M059J (cell line): ENCODE measurements around the gene ALKBH7. TPM values are rescaled to one million over a fixed set of nuclear protein-coding genes. Genes with fewer than 3 reads are reported as not detected.

Experiments used
- DNase-seq: peaks from one replicate; pipeline ENCODE4 v3.0.0-alpha.2; 2012; ENCODE audit warnings: low read depth
- total RNA-seq: library from RNA; depleted of rRNA; stranded (reverse); fragments of >200 nt; shearing (Covaris generic); gene quantifications from 2 replicates; pipeline ENCODE4 v1.2.3, GENCODE V29; 2014

ALKBH7 gene
- total RNA-seq, 1 experiment from 2014 or later, result 72.6 TPM

- DNase-seq, result no peak
These were observed 8.2 kb upstream of the ALKBH7 start for GRCh38 chr19:6364353-6364752.

GRCh38 chr19:6373096-6373812, 660 bp downstream of the ALKBH7 start:
- DNase-seq, result peak; percentile 94

DNA sequence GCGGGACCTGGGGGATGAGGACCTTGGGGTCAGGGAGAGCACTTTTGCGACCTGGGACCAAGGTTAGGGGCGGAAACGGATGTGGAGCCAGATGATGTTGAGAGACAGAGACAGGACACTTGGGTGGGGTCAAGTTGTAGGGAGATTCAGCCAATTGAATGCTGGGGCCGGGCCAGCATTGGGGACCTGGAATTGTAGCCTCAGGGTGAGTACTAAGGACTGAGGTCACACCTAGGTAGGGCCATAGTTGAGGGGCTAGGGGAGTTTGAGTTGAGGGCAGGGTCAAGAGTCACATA, 1.2 kb downstream of the ALKBH7 start:
- no peak for DNase-seq

GRCh38 chr19:6374161-6374709, 1.6 kb downstream of the ALKBH7 start:
- no peak for DNase-seq

DNA sequence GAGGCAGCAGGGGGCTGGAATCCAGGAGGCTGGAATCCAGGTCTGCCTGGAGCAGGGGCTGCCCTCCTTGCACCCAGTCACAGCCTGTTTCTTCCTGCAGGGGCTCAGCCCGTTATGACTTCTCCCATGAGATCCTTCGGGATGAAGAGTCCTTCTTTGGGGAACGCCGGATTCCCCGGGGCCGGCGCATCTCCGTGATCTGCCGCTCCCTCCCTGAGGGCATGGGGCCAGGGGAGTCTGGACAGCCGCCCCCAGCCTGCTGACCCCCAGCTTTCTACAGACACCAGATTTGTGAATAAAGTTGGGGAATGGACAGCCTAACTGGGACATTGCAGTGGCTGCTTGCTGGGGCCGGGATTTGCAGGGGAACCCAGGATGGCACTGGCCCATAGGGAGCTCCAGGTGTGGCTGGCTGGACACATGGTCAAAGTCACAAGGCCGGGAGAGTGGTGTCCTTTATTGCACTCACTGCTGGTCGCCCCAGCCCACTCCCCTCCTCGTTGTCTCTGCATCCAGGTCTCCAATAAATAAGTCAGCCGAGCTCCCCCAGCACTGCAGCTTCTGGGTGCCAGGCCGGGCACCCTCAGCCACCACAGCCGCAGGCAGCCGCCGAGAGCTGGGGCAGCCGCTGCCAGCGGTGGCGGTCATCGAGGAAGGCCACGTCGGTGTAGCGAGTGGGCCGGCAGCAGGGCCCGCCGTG, 2.3 kb downstream of the ALKBH7 start:
- DNase-seq, result no peak

- DNase-seq, result no peak
These were observed 2.9 kb downstream of the ALKBH7 start, which contains the start of gene PSPN for GRCh38 chr19:6375411-6376010. Gene PSPN (minus strand): TSS chr19:6375933. CDS start chr19:6375849, 84 bp downstream.

DNA sequence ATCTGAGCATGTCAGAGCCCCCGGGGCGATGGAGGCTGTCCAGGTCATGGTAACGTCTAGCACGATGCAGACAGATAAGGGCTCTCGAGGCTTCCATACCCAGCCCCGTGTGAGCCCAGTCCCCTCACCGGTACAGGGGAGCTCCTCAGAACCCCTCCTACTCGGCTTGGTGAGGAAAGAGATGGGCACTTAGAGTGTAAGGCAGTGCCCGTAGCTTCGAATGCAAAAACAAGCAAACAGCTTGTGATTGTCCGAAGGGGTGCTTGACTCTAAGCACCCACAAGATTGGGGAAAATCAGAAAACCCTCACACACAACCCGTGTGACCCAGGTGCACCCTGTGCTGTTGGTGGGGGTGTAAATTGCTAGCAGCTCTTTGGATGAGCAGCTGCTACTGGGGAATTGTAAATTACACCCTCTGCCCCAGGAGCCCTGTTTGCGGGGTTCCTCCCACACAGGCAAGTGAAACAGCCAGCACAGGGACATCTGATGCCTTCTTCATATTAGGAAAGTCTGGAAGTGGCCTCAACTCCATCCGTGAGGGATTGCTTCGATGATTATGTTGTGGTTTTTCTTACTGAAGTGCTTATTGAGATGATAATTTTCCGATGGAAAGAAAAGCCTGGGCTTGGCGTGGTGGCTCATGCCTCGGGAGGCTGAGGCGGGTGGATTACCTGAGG, 4.1 kb downstream of the ALKBH7 start:
- DNase-seq, result no peak

GRCh38 chr19:6378041-6378440, 5.4 kb downstream of the ALKBH7 start:
- DNase-seq, result no peak

GRCh38 chr19:6378486-6378885, 5.9 kb downstream of the ALKBH7 start:
- DNase-seq, result no peak

DNA sequence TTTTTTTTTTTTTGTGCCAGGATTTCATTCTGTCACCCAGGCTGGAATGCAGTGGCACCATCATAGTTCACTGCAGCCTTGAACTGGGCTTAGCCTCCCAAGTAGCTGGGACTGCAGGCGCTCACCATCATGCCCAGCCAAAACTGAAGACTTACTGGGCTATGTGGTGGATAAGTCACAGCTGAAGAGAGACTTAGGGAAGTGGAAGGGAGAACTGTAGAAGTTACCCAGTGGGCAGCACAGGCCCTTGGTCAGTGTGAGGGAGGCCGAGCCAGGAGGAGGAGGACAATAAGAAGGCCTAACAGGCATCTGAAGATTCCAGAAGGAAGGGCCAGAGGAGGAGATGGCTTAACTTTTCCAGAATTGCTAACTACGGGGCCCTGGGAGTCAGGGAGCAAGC, 7.2 kb downstream of the ALKBH7 start:
- DNase-seq, result no peak

DNA sequence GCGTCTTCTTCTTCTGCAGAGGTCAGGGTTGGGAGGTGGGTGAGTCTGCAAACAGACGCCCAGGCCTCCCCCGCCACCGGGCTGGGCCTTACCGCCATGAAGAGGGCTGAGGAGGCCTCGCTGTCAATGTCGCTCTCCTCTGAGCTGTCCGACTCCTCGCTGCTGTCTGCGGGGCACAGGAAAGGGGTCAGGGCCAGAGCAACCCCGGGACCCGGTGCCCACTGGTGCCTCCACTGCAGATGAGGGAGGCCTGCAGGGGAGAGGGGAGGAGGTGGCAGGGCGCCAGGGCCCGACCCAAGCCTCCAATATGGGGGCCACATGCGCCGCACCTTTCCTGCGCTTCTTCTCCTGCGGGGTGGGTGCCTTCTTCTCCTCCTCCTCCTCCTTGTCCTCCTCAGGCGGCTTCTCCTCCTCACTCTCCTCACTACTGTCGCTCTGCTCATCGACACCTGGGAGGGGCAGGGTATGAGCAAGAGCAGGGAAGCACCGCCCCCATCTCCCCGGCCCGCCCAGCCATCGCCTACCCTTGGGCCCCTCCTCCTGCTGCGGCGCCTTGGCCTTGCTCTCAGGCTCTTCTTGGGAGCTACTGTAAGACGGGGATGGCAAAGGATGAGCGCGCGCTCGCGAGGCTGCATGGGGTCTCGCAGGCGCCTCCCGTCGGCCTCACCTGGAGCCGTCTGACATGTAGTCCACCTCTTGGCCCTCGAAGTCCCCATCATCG, 8.6 kb downstream of the ALKBH7 start:
- no peak for DNase-seq

- no peak for DNase-seq
These were observed 10.6 kb downstream of the ALKBH7 start for GRCh38 chr19:6383188-6383587.

- no peak for DNase-seq
These were observed 11.8 kb downstream of the ALKBH7 start for GRCh38 chr19:6384381-6384780.

DNA sequence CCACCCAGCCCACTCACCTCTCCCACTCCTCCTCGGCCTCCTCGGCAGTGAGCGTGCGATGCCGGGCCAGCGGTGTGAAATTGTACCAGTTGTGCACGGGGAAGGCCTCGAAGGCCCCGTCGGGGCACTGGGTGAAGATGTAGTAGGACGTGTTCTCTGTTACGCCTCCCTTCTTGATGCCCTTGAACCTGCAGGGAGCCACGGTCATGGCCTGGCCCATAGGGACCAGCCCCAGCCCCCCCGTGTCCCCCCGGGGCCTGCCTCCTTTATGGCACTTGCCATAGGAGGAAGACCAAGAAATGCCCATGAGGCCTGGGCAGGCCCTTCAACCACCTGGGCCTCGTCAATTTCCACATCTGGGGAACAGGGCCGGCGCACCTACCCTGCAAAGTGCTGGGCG, 14.8 kb downstream of the ALKBH7 start:
- DNase-seq, result no peak

- no peak for DNase-seq
These were observed 19.9 kb downstream of the ALKBH7 start for GRCh38 chr19:6392221-6393073.

- peak; percentile 93 for DNase-seq
These were observed 20.7 kb downstream of the ALKBH7 start, which contains the start of gene GTF2F1 for GRCh38 chr19:6393074-6393982. Gene GTF2F1 (minus strand): TSS chr19:6393164. CDS start chr19:6392995, 169 bp downstream.

DNA sequence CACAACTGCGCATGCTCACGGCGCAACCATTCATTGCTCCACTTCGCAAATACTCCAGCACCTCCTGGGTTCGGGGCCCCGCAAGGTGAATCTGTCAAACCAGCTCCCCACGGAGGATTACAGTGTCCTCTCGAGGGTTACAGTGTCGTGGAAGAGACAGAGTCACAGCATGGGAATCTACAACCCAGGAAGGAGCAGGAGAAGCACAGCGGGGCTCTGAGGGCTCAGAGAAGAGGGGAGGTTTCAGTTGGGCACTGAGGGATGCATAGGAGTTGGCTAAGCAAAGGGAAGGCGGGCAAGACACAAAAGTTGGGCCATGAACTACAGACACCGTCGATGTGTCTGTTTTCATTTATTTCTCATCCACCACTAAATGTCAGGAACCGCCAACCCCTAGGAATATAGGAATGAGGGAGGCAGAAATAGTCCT, 21.4 kb downstream of the ALKBH7 start:
- DNase-seq, result no peak

DNA sequence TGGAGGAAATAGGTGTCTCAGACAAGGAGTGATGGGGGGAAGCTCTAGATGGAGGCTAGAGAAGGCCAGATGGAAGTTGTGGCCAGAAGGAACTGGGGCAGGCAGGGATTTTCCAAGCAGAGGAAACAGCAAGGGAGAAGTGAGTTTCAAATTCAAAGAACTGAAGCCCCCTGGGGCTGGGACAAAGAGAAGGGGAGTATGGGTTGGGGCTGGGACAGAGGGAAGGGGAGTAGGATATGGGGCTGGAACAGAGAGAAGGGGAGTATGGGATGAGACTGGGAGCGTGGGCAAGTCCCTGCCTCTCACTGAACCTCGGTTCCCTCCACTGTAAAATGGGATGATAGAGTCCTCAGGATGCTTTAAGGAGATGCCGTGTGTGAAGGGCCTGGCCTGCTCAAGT, 22.2 kb downstream of the ALKBH7 start:
- no peak for DNase-seq

DNA sequence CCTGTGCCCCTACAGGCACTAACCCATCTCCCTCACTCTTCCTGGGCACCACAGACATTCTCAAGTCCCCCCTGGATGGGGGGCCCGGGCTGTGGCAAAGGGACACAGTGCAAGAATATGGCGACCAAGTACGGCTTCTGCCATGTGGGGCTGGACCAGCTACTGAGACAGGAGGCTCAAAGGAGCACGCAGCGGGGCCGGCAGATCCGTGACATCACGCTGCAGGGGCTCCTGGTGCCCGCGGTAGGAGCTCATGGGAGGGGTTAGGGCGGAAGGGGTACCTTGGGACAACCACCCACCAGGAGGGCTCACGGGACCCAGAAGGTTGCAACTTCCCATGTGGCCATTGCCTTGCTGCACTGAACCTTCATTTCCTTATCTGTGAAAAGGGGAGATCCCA, 23.7 kb downstream of the ALKBH7 start:
- DNase-seq, result no peak
